ENCODE measurements around the gene OPN1MW3. TPM values are rescaled to one million over a fixed set of nuclear protein-coding genes. Genes with fewer than 3 reads are reported as not detected.
A peak's percentile ranks its signal among the peaks of the same experiment; 100 is the strongest.
"Not testable (repeated sequence)": the region's sequence is repeated elsewhere in the genome, so short reads cannot be mapped to it uniquely, and the experiment has no call there.

The OPN1MW3 gene
- total and polyA plus RNA-seq, 5 donors from 2014 or later: not detected

- not testable (repeated sequence) for H3K9me3 Mint-ChIP-seq; H3K27me3 ChIP-seq (ENCODE audit: control insufficient read depth, insufficient read depth, low read length); H3K4me3 ChIP-seq (ENCODE audit: low read depth, low read length); H3K36me3 ChIP-seq (ENCODE audit: control insufficient read depth, insufficient read depth, low read length); H3K4me3 Mint-ChIP-seq; ATAC-seq (ENCODE audit: low read depth in 2 of 2); DNase-seq; H3K4me1 ChIP-seq (ENCODE audit: control insufficient read depth, insufficient read depth, low read length, poor library complexity, severe bottlenecking); H3K36me3 Mint-ChIP-seq; H3K27me3 Mint-ChIP-seq; H3K4me1 Mint-ChIP-seq; H3K27ac Mint-ChIP-seq; H3K9me3 ChIP-seq (ENCODE audit: control insufficient read depth in 2 of 2, low read length in 2 of 2); H3K27ac ChIP-seq (ENCODE audit: insufficient read depth, low read length, poor library complexity, severe bottlenecking)
These were observed 23.8 kb upstream of the OPN1MW3 start for GRCh38 chrX:154233620-154234019.

GRCh38 chrX:154238939-154239559 is 18.3 kb upstream of the OPN1MW3 start:
- H3K27me3 Mint-ChIP-seq; H3K9me3 ChIP-seq (ENCODE audit: control insufficient read depth in 2 of 2, low read length in 2 of 2); H3K4me3 Mint-ChIP-seq; H3K27ac ChIP-seq (ENCODE audit: insufficient read depth, low read length, poor library complexity, severe bottlenecking); DNase-seq; H3K9me3 Mint-ChIP-seq; H3K36me3 ChIP-seq (ENCODE audit: control insufficient read depth, insufficient read depth, low read length); H3K4me1 Mint-ChIP-seq; H3K4me1 ChIP-seq (ENCODE audit: control insufficient read depth, insufficient read depth, low read length, poor library complexity, severe bottlenecking); H3K4me3 ChIP-seq (ENCODE audit: low read depth, low read length); H3K36me3 Mint-ChIP-seq; H3K27ac Mint-ChIP-seq; ATAC-seq (ENCODE audit: low read depth in 2 of 2); H3K27me3 ChIP-seq (ENCODE audit: control insufficient read depth, insufficient read depth, low read length): not testable (repeated sequence)

DNA sequence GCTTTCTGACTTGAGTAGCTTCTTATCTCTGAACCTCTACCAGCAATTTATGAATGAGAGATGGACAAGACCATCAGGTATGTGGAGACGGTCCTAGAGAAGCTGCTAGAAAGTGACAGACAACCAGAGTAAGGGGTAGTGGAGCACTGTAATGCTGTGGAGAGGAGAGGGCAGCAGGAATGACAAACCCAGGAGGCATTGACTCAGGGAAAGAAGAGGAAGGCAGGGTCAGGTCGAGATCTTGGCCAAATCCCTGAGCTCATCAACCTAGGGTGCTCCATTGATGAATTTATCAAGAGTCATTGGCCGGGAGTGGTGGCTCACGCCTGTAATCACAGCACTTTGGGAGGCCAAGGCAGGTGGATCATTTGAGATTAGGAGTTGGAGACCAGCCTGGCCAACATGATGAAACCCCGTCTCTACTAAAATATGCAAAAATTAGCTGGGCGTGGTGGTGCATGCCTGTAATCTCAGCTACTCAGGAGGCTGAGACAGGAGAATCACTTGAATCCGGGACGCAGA is 17.3 kb upstream of the OPN1MW3 start:
- not testable (repeated sequence) for H3K27ac Mint-ChIP-seq, DNase-seq, H3K4me1 Mint-ChIP-seq

GRCh38 chrX:154247377-154248045 is 9.9 kb upstream of the OPN1MW3 start:
- not testable (repeated sequence) for H3K4me3 Mint-ChIP-seq; H3K27me3 Mint-ChIP-seq; H3K9me3 ChIP-seq (ENCODE audit: control insufficient read depth in 2 of 2, low read length in 2 of 2); H3K4me1 ChIP-seq (ENCODE audit: control insufficient read depth, insufficient read depth, low read length, poor library complexity, severe bottlenecking); H3K36me3 Mint-ChIP-seq; H3K4me1 Mint-ChIP-seq; H3K4me3 ChIP-seq (ENCODE audit: low read depth, low read length); H3K36me3 ChIP-seq (ENCODE audit: control insufficient read depth, insufficient read depth, low read length); H3K27me3 ChIP-seq (ENCODE audit: control insufficient read depth, insufficient read depth, low read length); H3K9me3 Mint-ChIP-seq; H3K27ac ChIP-seq (ENCODE audit: insufficient read depth, low read length, poor library complexity, severe bottlenecking); H3K27ac Mint-ChIP-seq
- peak; percentile 96 to 97 for ATAC-seq (ENCODE audit: low read depth in 2 of 2)
- DNase-seq: peak in 1 of 3 donors; percentile 26

More for the DNA sequence above, 17.3 kb upstream of the OPN1MW3 start:
- not testable (repeated sequence) for H3K27me3 ChIP-seq (ENCODE audit: control insufficient read depth, insufficient read depth, low read length); H3K9me3 ChIP-seq (ENCODE audit: control insufficient read depth in 2 of 2, low read length in 2 of 2); H3K27me3 Mint-ChIP-seq; H3K4me3 ChIP-seq (ENCODE audit: low read depth, low read length); H3K27ac ChIP-seq (ENCODE audit: insufficient read depth, low read length, poor library complexity, severe bottlenecking); H3K36me3 Mint-ChIP-seq; ATAC-seq (ENCODE audit: low read depth in 2 of 2); H3K4me1 ChIP-seq (ENCODE audit: control insufficient read depth, insufficient read depth, low read length, poor library complexity, severe bottlenecking); H3K9me3 Mint-ChIP-seq; H3K36me3 ChIP-seq (ENCODE audit: control insufficient read depth, insufficient read depth, low read length)
- H3K4me3 Mint-ChIP-seq: peak overlapping the region in 1 of 4 donors; percentile 10

DNA sequence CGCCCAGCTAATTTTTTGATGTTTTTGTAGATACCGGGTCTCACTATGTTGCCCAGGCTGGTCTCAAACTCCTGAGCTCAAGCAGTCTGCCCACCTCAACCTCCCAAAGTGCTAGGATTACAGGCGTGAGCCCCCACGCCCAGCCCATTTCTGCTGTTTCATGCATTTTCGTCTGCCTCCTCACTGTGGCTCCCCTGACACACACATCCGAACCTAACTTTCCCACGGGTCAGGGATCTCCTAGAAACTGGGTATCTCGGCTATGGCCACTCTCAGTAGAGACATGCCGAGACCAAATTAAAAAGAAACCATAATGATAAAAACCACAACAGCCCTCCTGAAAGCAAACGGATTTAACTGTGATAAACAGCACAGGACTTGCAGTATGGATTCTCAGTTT is 9.3 kb upstream of the OPN1MW3 start:
- not testable (repeated sequence) for ATAC-seq (ENCODE audit: low read depth in 2 of 2); H3K4me1 Mint-ChIP-seq; H3K27ac Mint-ChIP-seq

DNA sequence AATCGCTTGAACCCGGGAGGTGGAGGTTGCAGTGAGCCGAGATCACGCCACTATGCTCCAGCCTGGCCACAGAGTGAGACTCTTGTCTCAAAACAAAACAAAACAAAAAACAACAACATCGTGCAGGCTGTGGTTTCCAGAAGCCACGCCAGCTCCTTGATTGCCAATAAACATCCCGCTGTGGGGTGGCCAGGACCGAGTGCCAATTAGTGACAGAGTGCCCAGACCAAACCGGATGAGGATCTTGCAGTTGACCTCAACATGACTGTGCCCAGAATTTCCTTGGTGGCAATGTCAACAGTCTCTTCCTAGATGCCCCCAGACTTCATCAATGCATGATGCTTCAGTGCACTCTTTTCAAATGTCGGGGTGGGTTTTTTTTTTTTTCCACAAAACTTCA is 1.3 kb downstream of the OPN1MW3 start:
- not testable (repeated sequence) for H3K4me3 Mint-ChIP-seq; H3K4me3 ChIP-seq (ENCODE audit: low read depth, low read length); H3K9me3 Mint-ChIP-seq; H3K27ac Mint-ChIP-seq; H3K27me3 ChIP-seq (ENCODE audit: control insufficient read depth, insufficient read depth, low read length); H3K27me3 Mint-ChIP-seq; ATAC-seq (ENCODE audit: low read depth in 2 of 2); H3K4me1 Mint-ChIP-seq; H3K4me1 ChIP-seq (ENCODE audit: control insufficient read depth, insufficient read depth, low read length, poor library complexity, severe bottlenecking); DNase-seq; H3K36me3 ChIP-seq (ENCODE audit: control insufficient read depth, insufficient read depth, low read length); H3K36me3 Mint-ChIP-seq; H3K27ac ChIP-seq (ENCODE audit: insufficient read depth, low read length, poor library complexity, severe bottlenecking); H3K9me3 ChIP-seq (ENCODE audit: control insufficient read depth in 2 of 2, low read length in 2 of 2)

More for the DNA sequence above, 9.3 kb upstream of the OPN1MW3 start:
- H3K4me3 ChIP-seq (ENCODE audit: low read depth, low read length); H3K9me3 Mint-ChIP-seq; DNase-seq; H3K4me1 ChIP-seq (ENCODE audit: control insufficient read depth, insufficient read depth, low read length, poor library complexity, severe bottlenecking); H3K27me3 Mint-ChIP-seq; H3K36me3 Mint-ChIP-seq; H3K9me3 ChIP-seq (ENCODE audit: control insufficient read depth in 2 of 2, low read length in 2 of 2); H3K27me3 ChIP-seq (ENCODE audit: control insufficient read depth, insufficient read depth, low read length); H3K4me3 Mint-ChIP-seq; H3K27ac ChIP-seq (ENCODE audit: insufficient read depth, low read length, poor library complexity, severe bottlenecking); H3K36me3 ChIP-seq (ENCODE audit: control insufficient read depth, insufficient read depth, low read length): not testable (repeated sequence)

DNA sequence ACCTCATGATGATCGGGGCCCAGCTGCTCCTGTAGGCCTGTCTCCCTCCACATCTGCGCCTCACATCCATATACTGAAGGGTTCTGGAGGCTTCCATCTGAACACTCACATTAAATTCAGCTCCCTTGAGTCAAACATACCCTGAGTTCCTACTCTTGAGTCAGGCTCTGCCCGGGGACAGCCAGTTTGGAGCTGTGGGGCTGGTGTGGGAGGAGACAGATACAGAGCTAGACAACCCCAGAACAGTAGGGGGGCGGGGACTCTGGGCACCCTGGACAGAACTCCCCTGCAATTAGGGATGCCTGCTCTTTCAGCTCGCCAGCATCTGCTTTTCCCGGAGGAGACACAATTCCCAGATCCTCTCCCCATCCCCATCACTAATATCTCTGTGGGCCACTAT is 5.7 kb downstream of the OPN1MW3 start:
- not testable (repeated sequence) for H3K27me3 ChIP-seq (ENCODE audit: control insufficient read depth, insufficient read depth, low read length); H3K36me3 Mint-ChIP-seq; H3K36me3 ChIP-seq (ENCODE audit: control insufficient read depth, insufficient read depth, low read length); H3K27ac ChIP-seq (ENCODE audit: insufficient read depth, low read length, poor library complexity, severe bottlenecking); ATAC-seq (ENCODE audit: low read depth in 2 of 2); H3K4me3 Mint-ChIP-seq; DNase-seq; H3K27me3 Mint-ChIP-seq; H3K4me1 Mint-ChIP-seq; H3K4me1 ChIP-seq (ENCODE audit: control insufficient read depth, insufficient read depth, low read length, poor library complexity, severe bottlenecking); H3K4me3 ChIP-seq (ENCODE audit: low read depth, low read length); H3K9me3 Mint-ChIP-seq; H3K27ac Mint-ChIP-seq; H3K9me3 ChIP-seq (ENCODE audit: control insufficient read depth in 2 of 2, low read length in 2 of 2)

DNA sequence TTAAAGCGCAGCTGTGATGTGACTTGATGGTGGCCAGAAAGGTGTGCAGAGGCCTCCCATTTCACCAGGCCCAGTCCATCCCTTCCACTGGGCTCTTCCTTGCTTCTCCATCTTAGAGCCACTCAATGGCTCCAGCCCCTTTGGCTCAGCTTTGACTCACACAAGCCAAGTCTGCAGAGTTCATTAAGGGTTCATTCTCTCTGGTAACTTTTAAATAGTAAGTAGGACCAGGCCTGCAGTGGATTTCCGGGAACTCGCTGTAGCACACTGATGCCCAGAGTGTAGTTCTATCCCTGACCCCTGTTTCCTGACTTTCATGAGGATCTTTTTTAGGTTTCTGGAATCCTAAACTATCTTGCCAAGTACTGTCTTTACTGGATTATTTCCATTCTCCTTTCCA is 11.9 kb downstream of the OPN1MW3 start:
- not testable (repeated sequence) for H3K4me1 Mint-ChIP-seq; H3K4me1 ChIP-seq (ENCODE audit: control insufficient read depth, insufficient read depth, low read length, poor library complexity, severe bottlenecking); H3K4me3 ChIP-seq (ENCODE audit: low read depth, low read length); H3K36me3 Mint-ChIP-seq; H3K27ac ChIP-seq (ENCODE audit: insufficient read depth, low read length, poor library complexity, severe bottlenecking); H3K27me3 Mint-ChIP-seq; ATAC-seq (ENCODE audit: low read depth in 2 of 2); H3K9me3 Mint-ChIP-seq; H3K27ac Mint-ChIP-seq; H3K27me3 ChIP-seq (ENCODE audit: control insufficient read depth, insufficient read depth, low read length); H3K4me3 Mint-ChIP-seq; H3K9me3 ChIP-seq (ENCODE audit: control insufficient read depth in 2 of 2, low read length in 2 of 2); DNase-seq; H3K36me3 ChIP-seq (ENCODE audit: control insufficient read depth, insufficient read depth, low read length)

All from CD4-positive, CD25-positive, alpha-beta regulatory T cell (primary cell).